DND-41 (cell line): ENCODE data around the gene NAA60.

Experiments used
- CTCF ChIP-seq: IDR thresholded peaks from 2 replicates; pipeline ENCODE4 v1.5.1; 2012; ENCODE audit warnings: borderline replicate concordance, low read length, moderate library complexity, mild to moderate bottlenecking; ENCODE audit not compliant: poor library complexity, severe bottlenecking; ENCODE audit errors: extremely low read depth
- EZH2 ChIP-seq: IDR thresholded peaks from 3 replicates; pipeline ENCODE4 v1.6.1; 2012; ENCODE audit warnings: borderline replicate concordance, low read depth, mild to moderate bottlenecking, moderate library complexity, low read length, inconsistent platforms; ENCODE audit not compliant: severe bottlenecking

- TF ChIP-seq CTCF (no peak), EZH2 (no peak)
Observed at GRCh38 chr16:3400446-3400778, 43.1 kb upstream of the NAA60 start.
